Activated gamma-delta T cell (primary cell): ENCODE data around the gene LCLAT1.

ENCODE experiments used
- DNase-seq: peaks from one replicate; lab custom pipeline; 2025; lab: John Stamatoyannopoulos, UW

Gene LCLAT1

GRCh38 chr2:30422444-30423040, 24.5 kb upstream of the LCLAT1 start:
- DNase-seq: no peak

GRCh38 chr2:30424231-30424630, 22.8 kb upstream of the LCLAT1 start:
- DNase-seq: no peak

- DNase-seq: no peak
These were observed 21.7 kb upstream of the LCLAT1 start for GRCh38 chr2:30425326-30425725.

GRCh38 chr2:30427606-30428347, 19.3 kb upstream of the LCLAT1 start:
- DNase-seq: no peak

GRCh38 chr2:30428348-30428662, 18.7 kb upstream of the LCLAT1 start:
- no peak for DNase-seq

- DNase-seq: no peak
These were observed 18.1 kb upstream of the LCLAT1 start for GRCh38 chr2:30428827-30429461.

GRCh38 chr2:30433541-30434299, 13.3 kb upstream of the LCLAT1 start:
- DNase-seq: no peak

- no peak for DNase-seq
These were observed 12.3 kb upstream of the LCLAT1 start for GRCh38 chr2:30434708-30435107.

GRCh38 chr2:30436859-30437435, 10.1 kb upstream of the LCLAT1 start:
- DNase-seq: no peak

GRCh38 chr2:30437809-30438548, 9.1 kb upstream of the LCLAT1 start:
- DNase-seq: no peak

GRCh38 chr2:30439296-30439695, 7.8 kb upstream of the LCLAT1 start:
- DNase-seq: no peak

- DNase-seq: no peak
These were observed 7.2 kb upstream of the LCLAT1 start for GRCh38 chr2:30439879-30440278.

- DNase-seq: no peak
These were observed 6.0 kb upstream of the LCLAT1 start for GRCh38 chr2:30441023-30441422.

- no peak for DNase-seq
These were observed 4.0 kb upstream of the LCLAT1 start for GRCh38 chr2:30443081-30443480.

- DNase-seq: no peak
These were observed 2.8 kb upstream of the LCLAT1 start for GRCh38 chr2:30444273-30444672.

- no peak for DNase-seq
These were observed 1.7 kb upstream of the LCLAT1 start for GRCh38 chr2:30445266-30445821.

GRCh38 chr2:30446602-30447148, 371 bp upstream of the LCLAT1 start:
- DNase-seq: no peak

- no peak for DNase-seq
These were observed 1.3 kb downstream of the LCLAT1 start for GRCh38 chr2:30448308-30448707.

GRCh38 chr2:30448866-30449265, 1.8 kb downstream of the LCLAT1 start:
- DNase-seq: no peak

- DNase-seq: no peak
These were observed 3.0 kb downstream of the LCLAT1 start for GRCh38 chr2:30450025-30450424.

- DNase-seq: no peak
These were observed 6.5 kb downstream of the LCLAT1 start for GRCh38 chr2:30453498-30453897.
